Hepatocyte (in vitro differentiated cells): Measurements from ENCODE around the gene ALDH1L1.

Experiments used
- EZH2 ChIP-seq: fragments of 200-600 bp; sonication (generic); IDR thresholded peaks from 2 replicates; pipeline ENCODE4 v1.6.1; 2016; ENCODE audit warnings: antibody characterized with exemption, mild to moderate bottlenecking, borderline replicate concordance
- EZH2phosphoT487 ChIP-seq: fragments of 200-600 bp; sonication (generic); IDR thresholded peaks from one replicate; pipeline ENCODE4 v1.6.1; 2018; ENCODE audit warnings: antibody characterized with exemption, mild to moderate bottlenecking, low read depth, moderate library complexity; ENCODE audit not compliant: unreplicated experiment, severe bottlenecking
- TF ChIP-seq, protein P1 (sequence below): fragments of 200-600 bp; sonication (generic); IDR thresholded peaks from 2 replicates; pipeline ENCODE4 v1.5.1; 2016; ENCODE audit warnings: antibody characterized with exemption, mild to moderate bottlenecking; ENCODE audit not compliant: poor library complexity

DNA sequence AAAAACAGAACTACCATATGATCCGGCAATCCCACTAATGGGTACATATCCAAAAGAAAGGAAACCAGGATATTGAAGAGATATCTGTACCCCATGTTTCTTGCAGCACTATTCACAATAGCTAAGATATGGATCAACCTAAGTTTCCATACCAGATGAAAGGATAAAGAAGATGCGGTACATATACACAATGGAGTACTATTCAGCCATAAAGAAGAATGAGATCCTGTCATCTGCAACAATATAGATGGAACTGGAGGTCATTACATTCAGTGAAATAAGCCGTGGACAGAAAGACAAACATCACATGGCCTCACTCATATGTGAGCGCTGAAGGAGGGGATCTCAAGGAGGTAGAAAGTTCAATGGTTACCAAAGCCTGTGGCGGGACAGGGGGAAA, 99.4 kb downstream of the ALDH1L1 start:
- TF ChIP-seq, protein P1, sequence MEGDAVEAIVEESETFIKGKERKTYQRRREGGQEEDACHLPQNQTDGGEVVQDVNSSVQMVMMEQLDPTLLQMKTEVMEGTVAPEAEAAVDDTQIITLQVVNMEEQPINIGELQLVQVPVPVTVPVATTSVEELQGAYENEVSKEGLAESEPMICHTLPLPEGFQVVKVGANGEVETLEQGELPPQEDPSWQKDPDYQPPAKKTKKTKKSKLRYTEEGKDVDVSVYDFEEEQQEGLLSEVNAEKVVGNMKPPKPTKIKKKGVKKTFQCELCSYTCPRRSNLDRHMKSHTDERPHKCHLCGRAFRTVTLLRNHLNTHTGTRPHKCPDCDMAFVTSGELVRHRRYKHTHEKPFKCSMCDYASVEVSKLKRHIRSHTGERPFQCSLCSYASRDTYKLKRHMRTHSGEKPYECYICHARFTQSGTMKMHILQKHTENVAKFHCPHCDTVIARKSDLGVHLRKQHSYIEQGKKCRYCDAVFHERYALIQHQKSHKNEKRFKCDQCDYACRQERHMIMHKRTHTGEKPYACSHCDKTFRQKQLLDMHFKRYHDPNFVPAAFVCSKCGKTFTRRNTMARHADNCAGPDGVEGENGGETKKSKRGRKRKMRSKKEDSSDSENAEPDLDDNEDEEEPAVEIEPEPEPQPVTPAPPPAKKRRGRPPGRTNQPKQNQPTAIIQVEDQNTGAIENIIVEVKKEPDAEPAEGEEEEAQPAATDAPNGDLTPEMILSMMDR, result no peak
- TF ChIP-seq EZH2phosphoT487 (no peak), EZH2 (no peak)
